Measurements from ENCODE around the gene TPK1.
"Not testable (repeated sequence)": the region's sequence is repeated elsewhere in the genome, so short reads cannot be mapped to it uniquely, and the experiment has no call there.

Gene TPK1

DNA sequence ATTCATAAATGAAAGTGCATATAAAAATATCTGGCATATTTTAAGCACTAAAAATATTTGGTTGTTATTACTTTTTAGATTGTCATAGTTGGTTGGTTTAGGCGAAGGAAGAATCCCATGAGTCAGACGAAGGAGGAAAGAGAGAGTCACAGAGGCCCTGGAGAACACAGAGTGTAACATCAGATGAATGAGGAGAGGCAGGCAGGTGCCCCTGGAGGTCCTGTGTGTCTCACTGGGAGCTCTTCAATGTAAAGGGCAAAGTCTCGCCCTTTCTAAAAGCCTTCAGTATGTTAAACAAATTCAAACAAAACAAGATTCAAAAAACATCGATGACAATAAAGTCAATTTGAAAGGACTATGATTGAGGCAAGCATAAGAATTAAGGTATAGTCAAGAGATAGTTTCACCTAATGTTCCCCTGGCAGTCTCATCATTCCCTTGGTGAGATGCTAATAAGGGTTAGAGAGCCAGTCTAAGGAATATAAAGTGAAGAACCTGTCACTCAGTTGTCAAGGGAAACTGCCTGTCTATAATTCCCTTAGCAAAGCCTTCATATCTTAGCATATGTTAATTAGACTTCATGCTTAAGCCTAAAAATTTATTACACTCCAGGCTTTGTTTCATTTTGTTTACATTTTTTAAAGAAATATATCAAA, 194.3 kb downstream of the TPK1 start:
- DNase-seq (ENCODE audit: low read depth in 1 of 2, low spot score in 1 of 2), result no peak

DNA sequence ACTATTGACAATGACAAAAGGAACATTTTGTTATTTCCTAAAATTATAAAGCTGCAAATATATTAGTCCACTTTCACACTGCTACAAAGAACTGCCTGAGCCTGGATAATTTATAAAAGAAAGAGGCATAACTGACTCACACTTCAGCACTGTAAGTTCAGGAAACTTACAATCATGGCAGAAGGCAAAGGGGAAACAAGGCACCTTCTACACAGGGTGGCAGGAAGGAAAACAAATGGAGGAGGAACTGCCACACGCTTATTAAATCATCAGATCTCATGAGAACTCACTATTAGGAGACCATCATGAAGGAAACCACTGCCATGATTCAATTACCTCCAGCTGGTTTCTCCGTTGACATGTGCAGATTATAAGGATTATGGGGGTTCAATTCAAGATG, 203.1 kb downstream of the TPK1 start:
- DNase-seq (ENCODE audit: low read depth in 1 of 2, low spot score in 1 of 2), result no peak

DNA sequence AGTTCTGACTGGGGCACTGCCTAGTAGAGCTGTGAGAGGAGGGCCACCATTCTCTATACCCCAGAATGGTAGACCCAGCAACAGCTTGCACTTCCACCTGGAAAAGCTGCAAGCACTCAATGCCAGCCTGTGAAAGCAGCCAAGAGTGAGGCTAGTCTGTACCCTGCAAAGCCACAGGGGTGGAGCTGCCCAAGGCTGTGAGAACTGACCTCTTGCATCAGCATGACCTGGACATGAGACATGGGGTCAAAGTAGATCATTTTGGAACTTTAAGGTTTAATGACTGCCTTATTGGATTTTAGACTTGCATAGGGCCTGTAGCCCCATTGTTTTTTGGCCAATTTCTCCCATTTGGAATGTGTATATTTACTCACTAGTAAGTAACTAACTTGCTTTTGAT, 206.3 kb downstream of the TPK1 start:
- DNase-seq (ENCODE audit: low read depth in 1 of 2, low spot score in 1 of 2), result no peak

DNA sequence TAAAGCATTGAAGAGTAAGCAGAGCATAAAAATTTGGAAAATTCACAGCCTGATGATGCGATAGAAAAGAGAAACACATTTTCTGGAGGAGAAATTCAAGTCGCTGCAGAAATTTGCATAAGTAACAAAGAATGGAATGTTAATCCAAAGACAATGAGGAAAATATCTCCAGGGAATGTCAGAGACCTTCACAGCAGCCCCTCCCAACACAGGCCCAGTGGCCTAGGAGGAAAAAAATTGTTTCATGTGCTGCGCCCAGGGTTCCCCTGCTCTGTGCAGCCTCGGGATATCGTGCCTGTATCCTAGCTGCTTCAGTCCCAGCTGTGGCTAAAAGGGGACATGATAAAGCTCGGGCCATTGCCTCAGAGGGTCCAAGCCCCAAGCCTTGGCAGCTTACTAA, 206.8 kb downstream of the TPK1 start:
- no peak for DNase-seq (ENCODE audit: low read depth in 1 of 2, low spot score in 1 of 2)

DNA sequence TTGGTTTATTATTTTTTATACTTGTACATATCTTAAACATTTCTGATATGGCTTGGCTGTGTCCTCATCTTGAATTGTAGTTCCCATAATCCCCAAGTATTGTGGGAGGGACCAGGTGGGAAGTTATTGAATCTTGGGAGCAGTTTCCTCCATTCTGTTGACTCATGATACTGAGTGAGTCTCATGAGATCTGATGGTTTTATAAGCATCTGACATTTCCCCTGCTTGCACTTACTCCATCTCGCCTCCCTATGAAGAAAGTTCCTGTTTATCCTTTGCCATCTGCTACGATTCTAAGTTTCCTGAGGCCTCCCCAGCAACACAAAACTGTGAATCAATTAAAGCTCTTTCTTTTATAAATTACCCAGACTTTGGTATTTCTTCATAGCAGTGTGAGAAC, 207.7 kb downstream of the TPK1 start:
- no peak for DNase-seq (ENCODE audit: low read depth in 1 of 2, low spot score in 1 of 2)

DNA sequence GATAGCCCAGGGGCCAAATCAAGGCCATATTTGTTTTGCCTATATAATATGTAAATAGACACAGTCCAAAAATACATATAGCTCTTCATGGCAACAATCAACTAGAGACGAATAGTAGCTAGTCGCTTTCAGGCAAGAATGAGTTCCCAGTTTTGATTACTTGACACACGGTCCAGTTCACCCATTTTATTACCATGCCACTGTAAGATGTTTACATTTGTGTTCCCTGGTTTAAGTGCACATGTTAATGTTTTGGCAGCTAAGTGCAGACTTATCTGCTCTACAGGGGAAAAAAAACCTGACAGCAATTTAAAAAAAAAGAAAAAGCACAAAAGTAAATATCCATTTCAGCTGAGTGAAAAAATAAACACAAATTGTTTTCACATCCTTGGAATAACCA, 213.1 kb downstream of the TPK1 start:
- no peak for DNase-seq (ENCODE audit: low read depth in 1 of 2, low spot score in 1 of 2)

DNA sequence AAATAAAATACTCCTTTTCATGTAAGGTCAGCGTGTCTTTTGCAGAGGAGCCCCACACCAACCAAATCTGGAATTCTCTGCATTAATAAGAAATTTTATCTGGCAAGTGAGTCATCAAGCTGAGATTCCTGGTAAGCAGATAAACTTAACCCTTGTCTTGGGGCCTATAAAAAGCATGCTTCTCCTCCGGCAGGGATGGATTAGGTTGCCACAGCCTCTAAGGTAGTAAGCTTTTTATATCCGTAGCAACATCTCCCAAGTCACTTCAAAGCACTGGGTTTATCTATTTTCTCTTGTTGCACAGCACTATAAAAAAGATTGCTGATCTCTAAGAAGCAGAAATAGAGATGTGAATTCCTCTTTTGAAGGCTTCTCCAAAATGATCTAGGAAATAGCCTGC, 229.6 kb downstream of the TPK1 start:
- no peak for DNase-seq (ENCODE audit: low read depth in 1 of 2, low spot score in 1 of 2)

DNA sequence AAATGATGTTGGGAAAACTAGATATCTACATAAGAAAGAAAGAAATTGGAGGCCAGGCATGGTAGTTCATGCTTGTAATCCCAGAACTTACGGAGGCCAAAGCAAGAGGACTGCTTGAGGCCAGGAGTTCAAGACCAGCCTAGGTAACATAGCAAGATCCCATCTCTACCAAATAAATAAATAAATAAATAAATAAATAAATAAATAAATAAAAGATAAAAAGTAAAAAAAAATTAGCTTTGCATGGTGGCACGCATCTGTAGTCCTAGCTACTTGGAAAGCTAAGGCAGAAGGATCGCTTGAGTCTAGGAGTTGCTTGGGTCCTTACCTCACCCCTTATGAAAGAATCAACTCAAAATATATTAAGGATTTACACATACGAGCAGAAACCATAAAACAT, 238.9 kb downstream of the TPK1 start:
- no peak for DNase-seq (ENCODE audit: low read depth in 1 of 2, low spot score in 1 of 2)

DNA sequence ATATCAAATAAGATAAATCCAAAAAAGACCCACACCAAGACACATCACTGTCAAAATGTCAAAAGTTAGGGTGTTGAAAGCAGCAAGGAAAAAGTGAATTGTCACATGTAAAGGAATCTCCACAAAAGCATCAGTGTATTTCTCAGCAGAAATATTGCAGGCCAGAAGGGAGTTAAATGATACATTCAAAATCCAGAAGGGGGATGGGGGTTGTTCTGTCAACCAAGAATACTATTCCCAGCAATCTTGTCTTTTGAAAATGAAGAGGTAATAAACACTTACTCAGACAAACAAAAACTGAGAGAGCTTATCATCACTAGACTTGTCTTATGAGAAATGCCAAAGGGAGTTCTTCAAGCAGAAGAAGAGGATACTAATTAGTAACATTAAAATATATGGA, 241.3 kb downstream of the TPK1 start:
- DNase-seq (ENCODE audit: low read depth in 1 of 2, low spot score in 1 of 2), result no peak

DNA sequence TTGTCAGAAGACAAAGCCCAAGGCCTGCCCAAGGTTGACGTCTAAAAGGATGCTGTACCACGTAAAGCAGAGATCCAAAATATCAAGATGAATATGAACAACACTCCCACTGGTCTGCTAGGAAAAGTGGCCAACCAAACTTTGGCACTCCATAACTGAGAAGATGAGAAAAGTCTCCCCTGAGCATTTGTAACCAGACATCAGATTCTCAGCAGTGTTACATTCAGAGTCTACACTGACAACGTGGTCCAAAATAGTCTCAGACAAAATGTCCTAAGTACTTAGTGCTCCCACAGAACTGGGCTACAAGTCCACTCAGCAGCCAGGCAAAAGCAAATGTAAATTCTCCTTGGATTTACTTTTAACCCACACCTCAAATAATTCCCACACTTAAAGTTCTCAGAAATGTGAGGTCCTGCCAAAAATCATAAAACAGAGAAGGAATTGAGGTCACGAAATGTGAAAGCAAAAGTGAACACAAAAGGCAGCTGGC, 247.2 kb downstream of the TPK1 start:
- DNase-seq (ENCODE audit: low read depth in 1 of 2, low spot score in 1 of 2), result no peak

DNA sequence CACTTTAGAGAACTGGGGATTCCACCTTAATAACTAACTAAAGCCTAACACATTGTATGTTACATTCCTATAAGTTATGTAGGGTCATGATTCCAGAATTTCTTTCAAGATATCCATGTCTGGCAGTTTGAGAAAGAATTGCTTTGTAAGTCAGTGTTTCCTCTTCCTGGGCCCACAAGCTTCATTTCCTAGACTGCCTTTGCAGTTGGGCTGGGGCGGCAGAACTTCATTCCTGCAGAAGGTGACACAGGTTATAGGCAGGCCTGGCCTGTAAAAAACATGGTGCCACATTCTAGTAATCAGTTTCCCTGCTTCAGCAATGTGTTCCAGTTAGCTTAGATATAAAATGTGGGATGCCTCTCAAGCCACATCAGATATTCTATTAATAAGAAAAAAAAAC, 248.2 kb downstream of the TPK1 start:
- DNase-seq (ENCODE audit: low read depth in 1 of 2, low spot score in 1 of 2), result no peak

DNA sequence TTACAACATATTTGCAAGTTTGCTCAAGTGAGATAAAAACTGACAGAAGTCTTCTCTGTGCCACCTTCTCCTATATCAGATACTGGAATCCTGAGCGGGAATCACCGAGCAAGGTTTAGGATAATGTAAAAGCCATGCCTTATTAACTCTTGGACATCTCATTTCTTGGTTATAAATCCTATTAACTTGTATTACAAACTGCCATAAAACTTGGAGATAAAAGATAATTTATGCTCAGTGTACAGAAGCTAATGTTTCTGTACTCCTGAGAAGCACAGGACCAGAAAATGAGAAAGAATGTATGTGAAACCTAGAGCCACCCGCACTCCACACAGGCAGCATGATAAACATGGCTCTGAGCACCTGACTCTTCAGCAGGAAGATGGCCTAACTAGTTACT, 251.1 kb downstream of the TPK1 start:
- DNase-seq (ENCODE audit: low read depth in 1 of 2, low spot score in 1 of 2), result no peak

DNA sequence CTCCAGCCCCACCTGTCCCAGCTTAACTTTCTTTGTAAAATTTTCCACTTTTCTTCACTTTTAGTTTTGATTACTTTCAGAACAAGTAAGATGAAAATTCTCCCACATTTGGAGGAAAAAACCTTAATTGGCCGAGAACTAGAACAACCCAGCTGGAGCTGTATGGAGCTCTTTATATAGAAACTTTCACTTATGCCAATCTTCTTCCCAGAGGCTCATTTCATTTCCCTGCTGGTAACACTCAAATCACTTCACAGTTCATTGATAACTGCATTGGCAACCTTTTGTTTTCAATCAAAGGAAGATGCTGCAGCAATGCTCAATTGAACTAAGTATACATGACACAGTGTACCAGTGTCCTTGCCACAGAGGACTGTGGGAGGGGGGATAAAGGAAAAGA, 256.2 kb downstream of the TPK1 start:
- no peak for DNase-seq (ENCODE audit: low read depth in 1 of 2, low spot score in 1 of 2)

DNA sequence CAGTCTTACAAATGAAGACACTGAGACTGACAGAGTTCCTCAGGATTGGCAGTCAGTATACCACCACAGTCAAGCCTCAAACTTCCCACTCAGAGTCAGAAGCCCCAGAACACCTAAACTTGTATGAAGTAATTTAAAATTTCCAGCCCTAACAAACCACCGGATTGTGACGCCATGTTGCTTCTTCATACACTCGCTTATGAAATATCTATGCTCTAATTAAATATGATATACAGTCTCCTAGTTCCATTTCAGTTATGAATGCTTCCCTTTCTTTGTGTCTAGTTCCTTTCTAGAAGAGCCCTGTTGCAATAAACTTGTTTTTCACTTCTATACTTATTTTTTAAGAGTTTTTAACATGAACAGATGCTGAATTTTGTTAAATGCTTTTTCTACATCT, 260.4 kb downstream of the TPK1 start:
- DNase-seq (ENCODE audit: low read depth in 1 of 2, low spot score in 1 of 2), result no peak

DNA sequence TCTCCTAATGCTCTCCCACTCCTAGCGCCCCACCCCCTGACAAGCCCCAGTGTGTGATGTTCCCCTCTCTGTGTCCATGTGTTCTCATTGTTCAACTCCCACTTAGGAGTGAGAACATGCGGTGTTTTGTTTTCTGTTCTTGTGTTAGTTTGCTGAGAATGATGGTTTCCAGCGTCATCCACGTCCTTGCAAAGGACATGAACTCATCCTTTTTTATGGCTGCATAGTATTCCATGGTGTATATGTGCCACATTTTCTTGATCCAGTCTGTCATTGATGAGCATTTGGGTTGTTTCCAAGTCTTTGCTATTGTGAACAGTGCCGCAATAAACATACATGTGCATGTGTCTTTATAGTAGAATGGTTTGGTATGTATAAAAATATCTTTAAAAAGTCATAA, 261.1 kb downstream of the TPK1 start:
- DNase-seq (ENCODE audit: low read depth in 1 of 2, low spot score in 1 of 2), result not testable (repeated sequence)

DNA sequence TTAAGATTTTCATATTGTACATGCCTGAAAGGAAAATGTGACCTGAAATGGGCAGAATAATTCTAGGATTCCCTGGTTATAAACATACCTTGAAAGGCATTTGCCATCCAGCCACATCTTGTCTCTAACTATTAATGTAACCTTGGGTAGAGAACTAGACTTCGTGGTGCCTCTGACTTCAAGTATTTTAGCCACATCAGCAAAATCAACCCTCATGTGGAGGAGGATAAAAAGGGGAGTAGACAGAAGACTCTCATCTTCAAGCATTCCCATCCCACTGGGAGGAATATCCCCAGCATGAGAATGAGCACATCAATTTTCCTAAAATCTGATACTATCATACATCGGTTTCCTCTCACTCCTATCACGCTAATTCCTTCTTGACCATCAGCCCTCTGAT, 267.6 kb downstream of the TPK1 start:
- DNase-seq (ENCODE audit: low read depth in 1 of 2, low spot score in 1 of 2), result no peak

DNA sequence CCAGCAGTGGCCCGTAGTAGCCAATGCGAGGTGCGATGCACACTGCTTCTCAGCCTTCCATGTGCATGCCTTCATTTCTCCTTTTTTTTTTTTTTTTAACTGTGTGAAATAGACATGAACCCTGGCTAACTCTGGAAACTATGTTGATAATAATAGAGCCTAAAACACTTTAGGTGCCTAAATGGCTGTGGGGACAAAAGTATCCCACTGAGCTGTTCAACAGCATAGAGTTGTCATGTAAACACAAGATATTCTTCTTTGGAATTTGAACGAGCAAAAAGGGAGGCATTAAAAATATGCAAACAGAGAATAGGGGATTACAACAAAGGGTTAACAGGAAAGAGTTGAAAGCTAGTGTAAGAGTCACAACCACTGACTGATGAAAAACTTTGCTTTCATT, 270.3 kb downstream of the TPK1 start:
- DNase-seq (ENCODE audit: low read depth in 1 of 2, low spot score in 1 of 2), result no peak

DNA sequence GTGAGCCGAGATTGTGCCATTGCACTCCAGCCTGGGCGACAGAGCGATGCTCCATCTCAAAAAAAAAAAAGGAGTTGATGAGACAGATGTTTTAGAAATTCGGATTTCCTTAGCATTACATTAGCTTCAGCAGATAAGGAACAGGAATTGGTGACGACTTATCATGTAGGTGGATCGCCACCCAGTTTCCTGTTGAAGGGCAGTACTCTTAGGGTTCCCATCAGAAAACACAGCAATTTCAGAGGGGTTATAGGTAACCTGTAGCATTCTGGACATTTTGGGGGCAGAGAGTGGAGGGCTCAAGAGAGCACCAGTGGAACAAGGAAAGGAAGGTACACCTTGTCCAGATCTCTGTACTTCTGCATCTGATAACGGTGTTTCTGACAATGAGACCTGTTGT, 286.0 kb downstream of the TPK1 start:
- DNase-seq (ENCODE audit: low read depth in 1 of 2, low spot score in 1 of 2), result no peak

DNA sequence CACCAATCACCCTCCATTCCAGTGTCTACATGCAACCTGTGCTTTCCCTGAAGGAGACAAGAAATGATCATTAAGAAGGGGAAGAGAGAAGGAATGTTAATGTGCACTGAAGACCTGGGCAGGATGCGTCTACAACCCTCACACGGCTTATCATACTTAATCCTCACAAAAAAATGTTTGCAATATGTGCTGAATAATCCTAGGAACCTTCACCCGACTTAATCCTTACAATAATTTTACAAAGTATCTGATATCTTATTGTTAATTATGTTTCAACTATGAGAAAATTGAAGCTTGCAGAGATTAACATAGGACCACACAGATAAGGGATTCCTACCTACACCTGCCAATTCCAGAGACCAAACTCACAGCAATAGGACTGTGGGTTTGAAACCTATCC, 287.3 kb downstream of the TPK1 start:
- no peak for DNase-seq (ENCODE audit: low read depth in 1 of 2, low spot score in 1 of 2)

DNA sequence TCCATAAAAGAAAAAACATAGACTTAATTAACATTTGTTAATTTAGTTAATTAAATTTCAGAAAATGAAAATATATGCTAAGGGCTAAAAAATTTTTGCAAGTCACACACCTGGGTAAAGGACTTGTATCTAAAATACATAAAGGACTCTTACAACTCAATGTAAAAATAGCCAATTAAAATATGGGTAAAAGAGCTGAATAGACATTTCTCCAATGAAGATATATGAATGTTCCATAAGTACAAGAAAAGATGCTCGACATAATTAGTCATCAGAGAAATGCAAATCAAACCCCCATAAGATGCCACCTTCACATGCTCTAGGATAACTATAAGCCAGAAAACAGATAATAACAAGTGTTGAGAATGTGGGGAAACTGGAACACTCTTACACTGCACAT, 288.0 kb downstream of the TPK1 start:
- no peak for DNase-seq (ENCODE audit: low read depth in 1 of 2, low spot score in 1 of 2)

DNA sequence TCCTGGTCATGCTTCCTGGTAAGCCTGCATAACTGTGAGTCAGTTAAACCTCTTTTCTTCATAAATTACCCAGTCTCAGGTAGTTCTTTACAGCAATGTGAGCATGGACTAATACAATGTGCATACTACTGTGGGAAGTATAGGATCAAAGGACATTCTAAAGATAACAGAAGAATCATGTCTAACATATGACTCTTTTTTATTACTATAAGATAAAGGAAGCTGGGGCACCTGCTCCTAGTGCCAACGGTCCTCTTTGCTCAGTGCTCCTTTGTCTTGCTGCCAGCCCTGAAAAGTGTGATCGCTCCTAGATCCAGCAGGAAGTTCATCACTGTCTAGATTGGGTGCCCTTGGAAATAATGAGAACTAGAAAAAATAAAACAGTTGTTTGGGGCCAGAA, 289.1 kb downstream of the TPK1 start:
- DNase-seq (ENCODE audit: low read depth in 1 of 2, low spot score in 1 of 2), result no peak

DNA sequence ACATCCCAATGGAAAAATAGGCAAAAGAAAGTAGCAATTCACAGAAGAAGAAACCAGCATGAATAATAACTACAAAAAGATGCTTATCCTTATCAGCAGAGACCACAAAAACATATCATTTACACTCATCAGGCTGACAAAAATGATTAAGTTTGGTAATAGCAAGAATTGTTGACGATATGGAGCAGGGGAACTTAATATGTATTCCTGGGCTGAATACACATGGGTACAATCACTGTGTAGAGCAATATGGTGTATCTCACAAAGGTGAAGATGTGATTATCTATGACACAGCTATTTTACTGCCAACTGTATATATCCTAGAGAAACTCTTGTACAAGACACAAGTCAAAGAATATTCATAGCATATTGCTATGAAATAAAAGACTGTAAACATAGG, 290.5 kb downstream of the TPK1 start:
- no peak for DNase-seq (ENCODE audit: low read depth in 1 of 2, low spot score in 1 of 2)

DNA sequence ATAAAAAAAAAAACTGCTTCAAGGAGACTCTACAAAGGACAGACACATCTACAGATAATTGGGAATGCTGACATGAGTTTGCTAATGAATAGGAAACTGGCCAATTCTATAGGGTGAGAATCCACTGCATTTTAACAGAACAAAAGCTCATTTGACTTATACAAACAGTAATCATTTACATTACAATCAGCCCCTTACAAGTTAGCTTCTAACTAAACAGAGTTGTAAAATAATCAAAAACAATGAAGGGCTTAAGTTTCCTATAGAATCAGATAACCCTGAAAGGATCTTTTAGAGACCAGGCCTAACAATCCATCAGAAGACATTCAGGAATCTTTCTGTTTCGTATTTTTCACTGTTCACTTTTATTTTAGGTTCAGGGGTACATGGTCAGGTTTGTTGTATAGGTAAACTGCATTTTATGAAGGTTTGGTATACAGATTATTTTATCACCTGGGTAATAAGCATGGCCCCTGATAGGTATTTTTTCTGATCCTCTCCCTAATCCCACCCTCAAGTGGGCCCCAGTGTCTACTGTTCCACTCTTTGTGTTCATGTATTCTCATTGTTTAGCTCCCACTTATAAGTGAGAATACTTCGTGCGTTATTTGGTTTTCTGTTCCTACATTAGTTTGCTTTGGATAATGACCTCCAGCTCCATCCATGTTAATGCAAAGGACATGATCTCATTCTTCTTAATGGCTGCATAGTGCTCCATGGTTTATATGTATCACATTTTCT, 301.0 kb downstream of the TPK1 start:
- no peak for DNase-seq (ENCODE audit: low read depth in 1 of 2, low spot score in 1 of 2)
